ENCODE data around the gene MAP4K4. TPM values are rescaled to one million over a fixed set of nuclear protein-coding genes. Genes with fewer than 3 reads are reported as not detected.
A peak's percentile ranks its signal among the peaks of the same experiment; 100 is the strongest.

Gene MAP4K4
- 7.6 and 9.2 TPM in 2 replicates for total RNA-seq (2014; rRNA removed; shearing (Covaris generic))

DNA sequence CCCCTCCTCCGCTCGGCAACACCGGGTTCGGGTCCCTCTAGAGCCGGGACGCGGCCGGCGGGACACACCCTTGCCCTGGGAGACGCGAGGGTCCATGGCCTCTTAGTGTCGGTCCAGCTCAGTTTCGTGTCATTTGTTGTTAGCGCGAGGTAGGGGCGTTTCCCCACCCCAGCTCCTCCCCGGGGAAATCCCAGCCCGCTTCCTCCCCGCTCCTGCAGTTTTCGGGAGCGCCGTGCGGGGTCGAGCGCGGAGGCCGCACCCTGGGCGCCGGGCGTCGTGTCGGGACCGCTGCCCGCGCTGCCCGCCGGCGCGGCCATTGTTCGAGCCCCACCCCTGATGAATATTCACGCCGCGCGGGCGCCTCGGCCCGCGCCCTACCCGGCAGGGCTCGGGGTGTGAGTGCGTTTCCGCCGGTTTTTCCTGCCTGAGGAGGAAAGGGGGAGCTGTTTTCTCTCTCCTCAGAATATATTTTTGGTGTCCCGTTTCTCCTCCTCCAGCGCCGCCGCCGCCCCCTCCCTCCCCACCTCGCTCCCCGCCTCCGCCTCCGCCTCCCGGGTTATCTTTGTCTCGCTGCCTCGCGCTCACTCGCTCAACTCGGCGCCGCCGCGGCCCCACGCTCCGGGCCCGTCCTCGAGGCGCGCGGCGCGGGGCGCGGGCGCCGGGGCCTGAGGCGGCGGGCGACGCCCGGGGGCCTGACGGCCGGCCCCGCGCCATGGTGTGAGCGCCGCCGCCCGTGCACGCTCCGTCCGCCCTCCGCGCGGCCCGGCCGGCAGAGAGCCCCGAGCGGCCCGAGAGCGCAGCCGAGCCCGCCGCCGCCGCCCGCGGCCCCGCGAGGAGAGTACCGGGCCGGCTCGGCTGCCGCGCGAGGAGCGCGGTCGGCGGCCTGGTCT, at the start of gene MAP4K4:
TSS of gene MAP4K4 (plus strand) at position 584 of the 890 bp plus-strand sequence. CDS start 374 bp downstream, outside the sequence.
- peak; percentile 44 for DNase-seq (ENCODE audit: low spot score)

DNA sequence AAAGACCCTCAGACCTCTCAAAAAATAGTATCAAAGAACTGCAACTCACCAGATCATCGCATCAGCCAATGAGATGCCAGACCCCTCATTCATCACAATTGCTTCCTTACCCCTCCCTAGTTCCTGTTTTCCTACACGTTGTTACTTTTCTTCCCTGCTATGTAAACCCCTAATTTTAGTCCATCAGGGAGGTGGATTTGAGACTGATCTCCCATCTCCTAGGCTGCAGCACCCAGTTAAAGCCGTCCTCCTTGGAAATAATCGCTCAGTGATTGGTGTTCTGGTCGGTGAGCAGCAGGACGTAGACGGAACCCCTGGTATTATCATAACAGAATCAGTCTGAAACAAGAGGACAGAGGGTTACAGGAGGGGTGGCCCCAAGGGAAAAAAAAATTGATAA, 44.0 kb upstream of the MAP4K4 start:
- no peak for DNase-seq (ENCODE audit: low spot score)

DNA sequence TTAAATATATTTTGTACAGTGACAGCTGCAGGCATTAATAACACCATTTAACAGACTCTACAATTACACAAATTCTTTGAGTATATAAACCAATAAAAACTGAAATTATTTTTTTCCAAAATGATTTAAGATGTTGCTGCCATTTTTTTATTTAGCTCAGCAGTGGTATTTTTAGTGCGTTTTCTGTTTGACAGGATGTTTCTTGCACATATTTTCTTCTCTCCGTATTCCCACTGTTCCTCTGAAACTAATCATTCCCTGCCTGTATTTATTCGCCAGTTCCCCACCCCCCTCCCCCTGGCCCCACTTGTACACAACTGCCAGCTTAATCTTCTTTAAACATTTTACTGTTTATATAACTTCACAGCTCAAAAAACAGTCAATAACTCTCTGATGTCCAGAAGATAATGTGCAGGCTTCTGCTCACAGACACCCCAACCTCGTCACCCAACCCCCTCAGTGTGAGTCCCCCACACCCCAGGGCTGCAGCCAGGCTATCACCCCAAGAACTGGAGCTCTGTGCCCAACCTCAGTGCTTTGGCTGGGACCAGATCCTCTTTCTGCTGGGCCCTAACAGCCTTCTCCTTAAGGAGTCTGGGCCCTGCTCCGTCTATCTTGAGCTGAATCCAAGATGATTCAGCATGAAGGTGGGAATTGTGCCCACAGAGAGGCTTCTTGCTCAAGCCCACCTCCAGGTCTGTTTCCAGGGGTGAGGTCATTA, 41.6 kb upstream of the MAP4K4 start:
- no peak for DNase-seq (ENCODE audit: low spot score)

DNA sequence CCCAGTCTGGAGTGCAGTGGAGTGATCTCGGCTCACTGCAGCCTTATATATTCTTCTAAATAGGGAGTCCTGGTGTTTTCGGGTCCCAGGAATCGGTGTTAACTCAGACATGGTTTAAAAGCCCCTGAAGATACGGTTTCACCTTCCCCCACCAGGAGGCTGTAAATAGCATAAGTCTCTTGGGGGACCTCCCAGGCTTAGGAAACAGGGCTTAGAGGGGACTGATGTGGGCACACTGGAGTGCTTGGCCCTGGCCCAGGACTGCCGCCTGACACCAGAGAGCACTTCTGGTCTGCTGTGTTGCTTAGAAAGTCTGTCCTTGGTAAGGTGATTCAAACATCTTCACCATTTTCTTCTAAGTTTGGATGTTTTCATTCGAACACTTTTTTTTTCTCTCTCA, 39.7 kb upstream of the MAP4K4 start:
- no peak for DNase-seq (ENCODE audit: low spot score)

DNA sequence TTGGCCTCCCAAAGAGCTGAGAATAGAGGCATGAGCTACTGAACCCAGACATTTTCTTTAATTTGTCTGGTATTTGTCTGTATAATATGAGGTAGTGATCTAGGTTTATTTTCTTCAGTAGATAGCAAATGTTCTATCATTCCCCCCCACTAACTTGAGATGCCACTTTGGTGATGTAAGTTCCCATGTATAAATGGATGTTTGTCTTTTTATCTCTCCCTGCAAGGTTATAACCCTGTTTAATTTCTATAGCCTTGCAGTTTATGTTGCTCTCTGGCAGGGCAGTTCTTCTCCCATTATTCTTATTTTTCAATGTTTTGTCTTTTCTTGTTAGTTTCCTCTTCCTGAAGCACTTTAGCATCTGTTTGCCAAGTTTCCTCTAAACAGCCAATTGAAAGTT, 39.1 kb upstream of the MAP4K4 start:
- no peak for DNase-seq (ENCODE audit: low spot score)

DNA sequence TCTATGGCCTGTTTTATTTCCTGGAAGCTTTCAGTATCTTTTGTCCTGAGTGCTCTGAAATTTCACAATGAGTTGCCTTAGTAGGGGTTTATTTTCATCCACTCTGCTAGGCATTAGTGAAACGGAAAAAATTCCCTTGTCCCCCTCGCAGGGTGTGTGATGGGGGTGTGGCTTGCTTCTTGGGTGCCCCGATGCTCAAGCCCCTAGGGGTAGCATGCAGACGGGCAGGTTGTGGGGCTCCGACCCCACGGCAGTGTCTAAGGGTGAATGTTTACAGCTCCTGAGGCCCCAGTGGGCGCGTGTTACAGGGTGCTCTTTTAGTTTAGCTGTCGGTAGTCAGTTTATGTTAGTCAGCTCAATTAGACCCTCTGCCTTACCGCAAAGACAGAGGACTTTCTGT, 32.2 kb upstream of the MAP4K4 start:
- no peak for DNase-seq (ENCODE audit: low spot score)

DNA sequence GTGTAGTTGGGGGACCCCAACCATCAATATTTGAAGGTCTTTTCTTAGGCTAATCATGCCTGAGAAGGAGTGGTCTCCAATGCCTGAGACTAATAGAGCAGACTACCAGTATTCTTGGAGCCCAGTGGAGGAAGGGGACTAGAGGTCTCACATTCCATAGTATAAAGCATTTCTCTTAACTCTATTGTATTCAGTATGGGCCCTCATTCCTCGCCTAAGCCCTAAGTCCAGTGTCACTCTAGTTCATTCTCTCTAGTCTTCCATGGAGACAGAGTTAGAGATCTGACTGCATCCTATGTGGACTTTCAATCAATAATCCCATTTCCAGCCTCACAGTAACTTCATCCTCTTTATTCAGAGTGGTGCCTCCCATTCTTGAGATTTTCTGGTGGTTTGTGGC, 29.7 kb upstream of the MAP4K4 start:
- no peak for DNase-seq (ENCODE audit: low spot score)

DNA sequence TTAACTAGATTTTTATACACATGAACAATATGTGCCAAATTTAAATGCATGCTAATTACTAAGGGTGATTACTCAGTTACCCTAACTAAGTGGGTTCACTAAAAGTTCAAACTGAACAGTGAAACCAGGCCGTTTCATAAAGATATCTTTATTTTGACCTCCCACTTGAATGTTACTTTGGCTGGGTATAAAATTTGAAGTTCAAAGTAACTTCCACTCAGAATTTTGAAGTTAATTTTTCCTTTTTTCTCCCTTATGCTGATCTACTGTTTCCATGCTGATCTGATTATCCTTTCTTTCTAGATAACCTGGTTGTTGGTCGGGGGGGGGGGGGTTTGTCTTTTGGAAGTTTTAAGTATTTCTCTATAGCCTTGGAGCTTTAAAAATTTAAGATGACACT, 25.5 kb upstream of the MAP4K4 start:
- no peak for DNase-seq (ENCODE audit: low spot score)

DNA sequence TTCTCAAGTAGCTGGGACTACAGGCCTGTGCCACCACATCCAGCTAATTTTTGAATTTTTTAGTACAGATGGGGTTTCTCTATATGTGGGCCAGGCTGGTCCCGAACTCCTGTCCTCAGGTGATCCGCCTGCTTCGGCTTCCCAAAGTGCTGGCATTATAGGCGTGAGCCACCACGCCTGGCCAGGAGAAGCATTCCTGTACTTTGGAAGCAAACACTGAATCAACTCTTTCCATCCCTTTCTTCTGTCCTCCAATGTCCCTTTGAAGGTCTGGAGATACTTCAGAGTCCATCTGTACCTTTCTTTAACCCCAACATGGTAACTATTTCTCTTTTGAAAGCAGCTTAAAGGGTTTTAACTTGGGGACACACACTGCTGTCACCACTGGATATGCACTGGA, 23.6 kb upstream of the MAP4K4 start:
- no peak for DNase-seq (ENCODE audit: low spot score)

DNA sequence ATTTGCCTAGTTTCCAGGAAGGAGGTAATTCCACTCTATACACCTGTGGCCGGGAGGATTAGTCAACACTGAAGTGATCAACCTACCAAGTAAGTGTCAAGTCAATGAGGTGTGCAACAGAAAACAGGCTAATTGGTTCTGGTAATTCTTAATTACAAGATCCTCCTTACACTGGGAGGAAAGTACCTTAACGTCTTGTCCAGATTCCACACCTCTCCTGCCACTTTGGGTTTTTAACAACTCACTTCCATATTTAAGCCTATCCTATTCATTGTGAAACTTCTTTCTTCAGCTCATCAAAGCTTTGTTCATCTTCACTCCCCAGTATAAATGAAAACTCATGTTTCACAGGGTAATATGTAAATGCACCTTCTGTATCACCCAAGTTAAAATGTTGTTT, 22.0 kb upstream of the MAP4K4 start:
- no peak for DNase-seq (ENCODE audit: low spot score)

DNA sequence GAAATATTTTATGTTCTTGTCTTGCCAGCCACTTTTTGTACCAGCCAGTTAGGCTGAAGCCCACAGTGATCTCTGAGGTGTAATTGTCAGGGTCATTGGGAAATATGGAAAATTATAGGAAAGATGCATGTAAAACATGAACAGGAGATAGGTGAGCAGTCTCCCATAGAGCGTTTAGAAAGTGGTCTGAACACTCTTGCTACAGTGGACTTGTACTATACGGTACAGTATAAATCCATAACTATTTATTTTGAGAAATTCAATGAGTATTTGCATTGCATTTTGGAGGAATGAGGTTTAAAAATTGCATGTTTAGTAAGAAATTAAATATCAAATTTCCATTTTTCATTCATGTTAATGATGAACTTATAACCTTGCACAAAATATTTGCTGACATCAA, 20.8 kb upstream of the MAP4K4 start:
- no peak for DNase-seq (ENCODE audit: low spot score)

DNA sequence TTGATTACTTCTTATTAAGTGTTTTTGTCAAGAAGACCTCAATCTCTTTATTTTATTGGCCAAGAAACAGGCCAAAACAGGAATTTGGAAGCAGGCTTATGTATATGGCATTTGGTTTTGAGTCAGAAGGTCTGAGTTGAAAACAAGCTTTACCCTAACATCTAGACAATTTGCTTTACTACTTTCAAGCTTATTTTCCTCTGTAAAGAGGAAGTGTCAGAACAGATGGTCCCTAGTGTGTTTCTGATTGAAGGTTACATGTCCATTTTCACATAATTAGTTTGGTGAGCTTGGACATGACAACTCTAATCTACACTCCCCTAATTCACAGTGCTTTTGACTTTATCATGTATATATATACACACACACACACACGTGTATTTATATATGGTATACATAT, 19.8 kb upstream of the MAP4K4 start:
- no peak for DNase-seq (ENCODE audit: low spot score)

DNA sequence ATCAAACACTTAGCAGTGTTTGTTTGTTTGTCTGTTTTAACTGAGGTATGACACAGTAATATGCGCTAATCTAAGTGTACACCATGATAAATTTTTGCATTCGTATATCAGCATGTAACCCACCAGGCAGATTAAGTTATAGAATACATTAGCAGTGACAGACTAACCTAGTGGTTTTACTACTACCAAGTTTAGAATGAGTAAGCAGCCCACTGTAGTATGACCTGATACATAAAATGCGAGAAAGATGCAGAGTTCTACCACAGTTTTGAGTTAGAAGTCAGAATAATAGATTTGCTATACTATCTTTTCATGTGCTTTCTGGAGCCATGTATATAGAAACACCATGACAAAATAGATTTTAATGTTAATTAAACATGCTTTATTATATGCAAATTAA, 19.1 kb upstream of the MAP4K4 start:
- no peak for DNase-seq (ENCODE audit: low spot score)

DNA sequence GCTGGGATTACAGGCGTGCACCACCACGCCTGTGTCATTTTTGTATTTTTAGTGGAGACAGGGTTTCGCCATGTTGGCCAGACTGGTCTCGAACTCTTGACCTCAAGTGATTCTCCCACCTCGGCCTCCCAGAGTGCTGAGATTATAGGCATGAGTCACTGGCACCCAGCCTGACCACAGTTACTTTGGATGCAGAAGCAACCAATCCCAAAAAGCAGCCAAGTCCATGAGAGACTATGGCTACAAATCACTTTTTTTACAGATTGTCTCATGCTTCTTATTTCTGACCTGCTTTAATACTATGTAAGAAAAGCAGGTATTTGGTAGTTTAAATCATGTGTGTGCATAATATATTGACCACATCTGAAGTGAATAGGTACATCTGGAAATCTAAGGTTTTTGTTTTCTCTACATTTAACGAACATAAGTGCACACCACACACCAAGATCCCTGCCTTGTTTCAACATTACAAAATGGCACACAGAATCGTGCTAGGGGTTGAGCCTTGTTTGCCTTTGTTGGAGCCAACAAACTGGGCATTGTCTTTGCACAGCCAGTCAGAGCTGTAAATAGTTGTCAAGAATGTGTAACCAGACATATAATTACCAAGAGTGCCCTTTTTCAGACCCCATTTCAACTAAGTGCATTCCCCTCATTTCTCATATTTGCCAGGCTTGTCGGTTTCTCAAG, 18.3 kb upstream of the MAP4K4 start:
- no peak for DNase-seq (ENCODE audit: low spot score)

DNA sequence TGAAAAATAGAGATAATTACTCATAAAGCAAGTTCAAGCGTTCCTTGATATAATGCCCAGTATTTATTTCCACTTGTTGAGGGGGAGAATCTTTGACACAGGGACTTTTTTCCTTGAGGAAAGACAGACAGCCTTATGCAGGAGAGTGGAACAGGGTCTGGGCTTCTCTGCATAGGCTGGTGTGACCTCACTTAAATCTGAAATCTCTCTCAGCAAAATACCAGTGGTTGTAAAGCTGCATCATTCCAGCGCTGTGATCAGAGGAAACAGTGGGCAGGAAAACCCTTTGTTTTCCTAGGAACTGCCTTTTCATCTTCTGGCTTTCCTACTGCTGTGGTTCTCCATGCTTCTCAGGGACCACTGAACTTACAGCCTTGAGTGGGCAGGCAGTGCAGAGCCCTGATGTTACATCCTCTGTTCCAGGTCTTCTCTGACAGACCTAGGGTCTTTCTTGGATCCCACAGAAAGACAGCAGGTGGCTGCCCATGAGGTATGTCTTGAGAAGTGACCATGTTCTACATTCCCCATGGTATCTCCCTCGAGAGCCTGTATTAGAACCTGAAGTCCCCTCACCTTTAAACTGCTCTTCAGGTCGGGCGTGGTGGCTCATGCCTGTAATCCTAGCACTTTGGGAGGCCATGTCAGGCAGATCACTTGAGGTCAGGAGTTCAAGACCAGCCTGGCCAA, 17.6 kb upstream of the MAP4K4 start:
- DNase-seq (ENCODE audit: low spot score), result no peak

DNA sequence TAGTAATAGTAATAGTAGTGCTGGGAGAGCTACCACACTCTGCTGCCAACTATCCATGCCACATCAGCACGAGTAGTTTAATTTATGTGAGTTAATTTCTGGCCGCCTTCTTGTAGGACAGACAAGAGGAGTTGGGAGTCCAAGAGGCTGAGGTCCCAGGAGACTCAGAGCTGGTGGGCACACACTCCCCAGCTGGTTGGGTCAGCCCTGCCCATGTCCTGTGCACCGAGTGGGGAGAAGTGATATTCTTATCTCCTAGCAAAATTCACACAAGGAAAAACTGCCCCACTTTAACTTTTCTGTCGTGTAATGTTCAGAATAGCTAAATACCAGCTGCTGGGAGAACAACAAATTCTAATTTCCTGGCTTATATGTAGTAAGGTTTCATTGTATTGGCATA, 15.2 kb upstream of the MAP4K4 start:
- DNase-seq (ENCODE audit: low spot score), result no peak

DNA sequence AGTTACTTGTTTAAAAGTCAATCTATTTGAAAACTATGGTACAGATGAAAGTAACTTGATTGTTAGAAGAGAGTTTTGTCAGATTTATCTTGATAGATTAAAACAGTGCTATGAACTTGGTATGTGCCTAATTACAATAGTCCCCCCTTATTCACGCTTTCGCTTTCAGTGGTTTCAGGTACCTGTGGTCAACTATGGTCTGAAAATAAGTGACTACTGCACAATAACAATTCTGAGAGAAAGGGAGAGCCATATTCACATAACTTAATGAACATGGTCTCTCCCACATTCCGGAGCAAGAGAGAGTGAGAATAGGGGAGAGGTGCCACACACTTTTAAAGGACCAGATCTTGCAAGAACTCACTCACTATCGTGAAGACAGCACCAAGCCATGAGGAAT, 13.2 kb upstream of the MAP4K4 start:
- DNase-seq (ENCODE audit: low spot score), result no peak

DNA sequence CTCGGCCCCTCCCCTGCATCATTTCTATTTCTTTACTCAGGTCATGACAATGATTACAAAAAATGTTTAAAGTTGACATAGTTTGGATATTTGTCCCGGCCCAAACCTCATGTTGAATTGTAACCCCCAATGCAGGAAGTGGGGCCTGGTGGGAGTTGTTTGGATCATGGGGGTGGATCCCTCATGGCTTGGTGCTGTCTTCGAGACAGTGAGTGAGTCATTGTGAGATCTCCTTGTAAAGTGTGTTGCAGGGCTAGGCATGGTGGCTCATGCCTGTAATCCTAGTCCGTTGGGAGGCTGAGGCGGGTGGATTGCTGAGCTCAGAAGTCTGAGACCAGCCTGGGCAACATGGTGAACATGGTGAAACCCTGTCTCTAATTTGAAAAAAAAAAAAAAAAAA, 9.2 kb upstream of the MAP4K4 start:
- no peak for DNase-seq (ENCODE audit: low spot score)

DNA sequence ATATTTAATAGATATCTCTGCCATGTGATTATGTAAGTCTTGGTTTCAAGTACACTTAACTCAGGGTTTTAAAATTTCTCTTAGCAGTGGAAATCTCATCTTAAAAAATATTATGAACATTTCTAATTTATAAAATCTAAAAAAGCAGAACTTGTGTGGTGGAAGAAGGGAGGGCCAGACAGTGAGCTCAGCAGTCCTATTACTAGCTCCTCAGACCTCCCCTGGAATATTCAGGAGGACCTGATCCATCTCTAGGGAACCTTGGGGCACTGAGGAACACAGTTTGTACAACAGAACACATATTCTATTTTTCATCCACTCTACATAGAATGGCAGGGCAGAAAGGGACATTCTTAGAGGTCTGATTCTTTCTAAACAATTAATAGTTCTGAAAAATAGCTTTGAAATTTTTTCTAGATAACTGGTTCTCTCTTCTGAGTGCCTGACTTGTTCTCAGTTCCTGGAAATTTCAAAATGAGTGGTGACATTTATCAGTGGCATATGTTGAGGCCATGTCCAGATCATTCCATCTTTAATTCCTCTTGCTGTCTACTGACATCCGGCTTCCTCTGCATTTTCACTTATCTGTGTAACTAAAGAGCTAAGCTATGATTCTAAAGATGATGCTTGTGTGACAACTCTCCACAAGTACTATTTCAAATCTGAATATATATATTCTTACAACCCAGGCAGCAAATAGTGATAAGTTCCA, 8.2 kb upstream of the MAP4K4 start:
- no peak for DNase-seq (ENCODE audit: low spot score)

DNA sequence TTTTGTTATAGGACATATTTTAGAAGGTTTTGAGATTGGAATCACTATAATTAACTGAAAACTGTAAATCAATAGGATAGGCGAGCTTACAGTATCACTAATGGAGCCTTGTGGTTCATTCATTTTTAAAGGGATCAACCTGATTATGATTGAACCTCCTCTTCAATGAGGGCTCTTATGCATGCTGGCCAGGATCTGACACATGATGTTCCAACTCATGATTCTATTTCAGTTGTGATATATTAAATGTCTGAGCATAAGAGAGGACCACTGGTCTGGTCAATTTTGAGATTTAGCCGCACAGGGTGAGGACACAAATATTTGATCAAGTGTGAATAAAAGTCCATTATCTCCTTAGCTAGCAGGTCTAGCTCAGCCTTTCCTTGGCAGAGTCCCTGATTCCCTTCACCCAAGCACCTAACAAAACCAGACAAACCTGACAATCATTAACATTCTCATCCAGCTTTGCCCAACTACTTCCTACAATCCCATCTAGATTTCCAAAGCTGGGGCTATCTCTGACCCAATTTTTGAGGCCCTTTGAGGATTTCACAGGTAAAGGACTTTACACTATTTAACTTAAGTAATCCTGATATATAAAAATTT, 6.9 kb upstream of the MAP4K4 start:
- peak; percentile 16 for DNase-seq (ENCODE audit: low spot score)

DNA sequence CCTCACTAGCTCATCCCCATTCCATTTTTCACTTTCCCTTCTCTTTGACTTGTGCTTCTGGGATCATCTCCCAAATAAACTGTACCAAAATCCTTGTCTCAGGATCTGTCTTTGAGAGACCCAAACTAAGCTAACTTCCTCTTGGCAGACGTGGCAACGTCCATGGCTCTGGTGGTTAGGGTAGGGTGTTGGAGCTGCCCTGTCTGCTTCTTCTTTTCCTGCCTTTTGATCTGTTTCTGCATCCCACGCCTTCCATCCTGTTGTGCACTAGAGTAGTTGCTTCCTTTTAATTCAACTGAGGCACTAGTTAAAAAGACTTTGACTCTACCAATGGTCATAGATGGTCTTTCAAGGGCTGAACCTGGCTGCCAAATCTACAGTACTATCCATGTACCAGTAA, 5.5 kb upstream of the MAP4K4 start:
- no peak for DNase-seq (ENCODE audit: low spot score)
